ENCODE measurements around the gene FNDC3B.
A peak's percentile ranks its signal among the peaks of the same experiment; 100 is the strongest.

Gene FNDC3B

DNA sequence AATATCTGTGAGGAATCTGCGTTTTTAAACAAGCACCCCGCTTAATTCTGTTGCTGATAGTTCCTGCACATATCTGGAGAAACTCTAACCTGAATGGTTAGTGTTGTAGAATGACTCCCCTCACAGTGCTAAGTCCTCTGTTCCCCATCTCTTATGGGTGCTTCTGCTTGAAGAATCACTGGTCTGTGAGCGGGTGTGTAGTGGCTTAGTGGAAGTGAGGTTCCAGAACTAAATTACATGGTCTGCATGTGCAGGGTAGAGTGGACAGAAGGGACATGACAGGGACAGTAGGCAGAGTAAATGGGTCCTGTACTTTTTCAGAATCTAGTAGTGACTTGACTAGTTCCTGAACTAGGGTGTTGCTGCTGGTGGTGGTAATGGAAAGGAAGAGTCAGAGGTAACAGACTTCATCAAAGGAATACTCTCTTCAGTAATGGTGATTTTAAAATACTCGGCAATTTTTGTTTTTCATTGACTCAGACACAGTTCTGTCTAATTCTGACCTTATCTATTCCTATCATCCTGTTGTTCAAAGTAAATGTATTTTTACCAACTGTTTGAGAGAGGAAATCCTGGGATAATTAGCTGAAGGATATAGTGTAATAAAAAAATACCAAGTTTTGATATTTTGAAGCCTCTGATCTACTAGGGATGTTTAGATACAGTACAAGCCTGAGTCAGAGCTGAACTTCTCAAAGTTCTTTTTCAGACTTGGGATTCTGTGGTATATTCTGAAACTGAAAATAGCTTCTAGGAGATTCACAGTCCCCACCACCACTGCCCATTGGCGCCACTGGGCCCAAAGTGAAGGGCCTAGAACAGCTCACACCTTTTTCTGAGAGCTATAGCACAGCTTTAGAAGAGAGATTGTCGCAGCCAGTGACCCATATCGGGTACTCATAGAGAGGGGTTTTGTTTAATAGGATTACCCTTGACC is 55.5 kb downstream of the FNDC3B start:
- DNase-seq (ENCODE audit: low read depth): no peak

- DNase-seq (ENCODE audit: low read depth): no peak
These were observed 57.6 kb downstream of the FNDC3B start for GRCh38 chr3:172096881-172097420.

- no peak for DNase-seq (ENCODE audit: low read depth)
These were observed 58.2 kb downstream of the FNDC3B start for GRCh38 chr3:172097585-172097984.

- DNase-seq (ENCODE audit: low read depth): no peak
These were observed 59.5 kb downstream of the FNDC3B start for GRCh38 chr3:172098698-172099494.

GRCh38 chr3:172099495-172099808 is 60.1 kb downstream of the FNDC3B start:
- no peak for DNase-seq (ENCODE audit: low read depth)

DNA sequence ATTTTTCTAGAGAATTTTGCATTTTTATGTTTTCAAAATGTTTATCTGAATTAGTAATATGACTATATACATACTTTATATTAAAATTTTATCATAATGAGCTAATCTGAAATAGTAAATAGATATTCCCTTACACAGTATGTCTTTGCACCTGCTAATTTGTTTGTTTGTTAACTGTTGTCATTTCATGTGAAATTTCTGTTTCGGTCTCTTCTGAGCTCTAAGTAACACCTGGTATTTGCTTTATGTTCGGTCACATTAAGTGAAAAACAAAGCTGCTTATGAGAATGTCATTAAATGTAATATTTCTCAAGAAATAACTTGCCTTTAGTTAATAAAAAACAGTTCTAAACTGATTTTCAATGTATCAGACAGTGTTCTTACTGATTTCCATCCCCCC is 61.1 kb downstream of the FNDC3B start:
- DNase-seq (ENCODE audit: low read depth): no peak

GRCh38 chr3:172101107-172101506 is 61.7 kb downstream of the FNDC3B start:
- no peak for DNase-seq (ENCODE audit: low read depth)

DNA sequence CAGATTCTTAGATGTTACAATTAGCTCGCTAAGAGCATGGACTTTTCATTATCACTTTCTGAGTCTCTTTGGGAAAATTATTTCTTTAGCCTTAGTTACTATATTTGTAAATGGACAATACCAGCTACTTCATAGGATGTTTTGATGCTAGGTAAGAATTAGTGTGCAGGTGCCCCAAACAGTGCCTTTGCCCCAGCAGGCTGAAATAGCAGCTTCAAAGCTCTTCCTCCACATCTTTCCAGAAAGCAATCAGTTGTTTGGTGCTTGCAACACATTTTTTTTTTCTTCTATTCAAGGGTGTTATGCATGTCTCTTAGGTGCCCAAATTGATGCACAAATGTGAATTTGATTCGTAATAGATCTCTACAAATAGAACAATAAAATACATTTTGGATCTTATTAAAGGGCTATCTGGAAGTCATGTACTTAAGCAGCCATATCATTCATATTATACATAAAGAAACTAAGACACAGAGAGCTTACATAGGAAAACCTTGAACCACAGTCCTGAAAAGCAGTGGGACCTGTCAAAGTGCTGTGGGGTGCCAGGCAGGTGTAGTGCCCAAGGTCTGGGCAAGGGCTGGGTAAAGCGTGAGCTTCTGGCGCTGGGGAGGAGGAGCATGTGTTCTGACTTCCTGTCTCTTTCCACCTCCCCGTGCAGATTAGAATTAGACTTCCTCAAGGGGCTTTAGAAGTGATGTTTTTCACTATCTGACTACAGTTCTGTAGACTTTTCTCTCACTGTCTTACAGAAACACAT is 62.9 kb downstream of the FNDC3B start:
- no peak for DNase-seq (ENCODE audit: low read depth)

- no peak for DNase-seq (ENCODE audit: low read depth)
These were observed 63.5 kb downstream of the FNDC3B start for GRCh38 chr3:172102883-172103310.

DNA sequence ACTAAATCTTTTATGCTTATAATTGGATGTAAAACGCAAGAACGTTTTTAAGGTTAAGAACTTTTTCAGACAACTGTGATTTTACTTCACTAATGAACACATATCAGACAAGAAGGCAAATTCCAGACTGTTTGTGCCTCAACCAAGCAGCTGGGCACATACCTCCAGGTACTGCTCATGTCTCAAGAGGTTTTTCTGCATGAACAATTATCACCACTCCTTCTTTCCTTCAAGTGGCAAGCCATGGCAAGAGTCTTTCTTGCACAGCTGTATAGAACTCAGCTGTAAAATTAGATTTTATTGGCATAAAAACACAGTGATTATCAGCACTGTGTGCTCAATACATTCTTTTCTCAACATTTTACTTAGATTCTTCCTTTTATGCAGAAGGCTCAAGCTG is 64.3 kb downstream of the FNDC3B start:
- DNase-seq (ENCODE audit: low read depth): no peak

GRCh38 chr3:172104471-172105072 is 65.2 kb downstream of the FNDC3B start:
- DNase-seq (ENCODE audit: low read depth): no peak

GRCh38 chr3:172106037-172106954 is 66.9 kb downstream of the FNDC3B start:
- no peak for DNase-seq (ENCODE audit: low read depth)

GRCh38 chr3:172106989-172107388 is 67.6 kb downstream of the FNDC3B start:
- DNase-seq (ENCODE audit: low read depth): peak; percentile 43

GRCh38 chr3:172107403-172107802 is 68.0 kb downstream of the FNDC3B start:
- DNase-seq (ENCODE audit: low read depth): peak; percentile 34

DNA sequence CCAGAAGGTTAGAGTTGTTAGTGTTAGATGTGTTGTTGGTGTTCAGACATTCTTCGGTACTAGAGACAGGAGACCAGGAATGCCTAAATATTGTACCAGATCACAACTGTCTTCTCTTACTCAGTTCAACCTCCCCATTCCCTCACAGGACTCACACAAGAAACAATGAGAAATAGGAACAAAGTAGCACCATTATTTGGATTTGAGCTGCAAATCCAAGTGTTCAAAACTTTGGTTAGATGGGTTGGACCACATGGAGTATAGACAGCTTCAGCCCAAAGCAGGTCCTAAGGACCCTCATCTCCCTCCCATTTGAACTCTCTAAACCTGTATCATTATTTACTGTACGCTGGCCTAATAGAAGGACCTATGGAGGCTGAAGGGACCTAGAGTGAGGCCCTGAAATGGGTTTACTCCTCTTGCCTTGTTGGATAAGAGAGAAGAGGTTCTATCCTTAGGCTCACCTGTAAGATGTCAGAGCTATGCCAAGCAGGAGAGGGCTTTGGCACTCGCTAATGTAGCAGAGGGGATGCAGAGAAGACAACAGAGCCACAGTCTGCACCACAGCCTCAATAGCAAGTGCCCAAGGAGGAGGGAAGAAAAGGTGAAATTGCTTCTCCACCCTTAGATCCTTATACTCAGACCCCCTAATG is 70.9 kb downstream of the FNDC3B start:
- no peak for DNase-seq (ENCODE audit: low read depth)

DNA sequence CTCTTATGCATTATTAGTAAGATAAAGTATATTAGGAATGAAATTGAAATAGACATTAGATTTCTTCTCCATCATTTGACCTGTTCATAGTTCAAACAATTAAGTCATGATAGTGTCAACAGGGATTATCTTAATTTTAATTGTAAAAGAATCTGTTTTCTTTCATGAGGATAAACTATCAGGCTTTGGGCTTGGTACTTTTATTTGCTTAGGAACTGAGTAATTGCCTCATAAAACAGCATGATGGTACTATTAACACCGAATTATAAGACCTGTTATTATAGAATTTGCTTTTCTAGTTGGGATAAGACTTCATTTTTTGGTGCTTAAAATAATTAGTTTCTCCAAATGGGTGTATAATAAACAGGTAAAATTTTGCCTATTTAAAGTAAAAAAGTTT is 71.8 kb downstream of the FNDC3B start:
- DNase-seq (ENCODE audit: low read depth): no peak

DNA sequence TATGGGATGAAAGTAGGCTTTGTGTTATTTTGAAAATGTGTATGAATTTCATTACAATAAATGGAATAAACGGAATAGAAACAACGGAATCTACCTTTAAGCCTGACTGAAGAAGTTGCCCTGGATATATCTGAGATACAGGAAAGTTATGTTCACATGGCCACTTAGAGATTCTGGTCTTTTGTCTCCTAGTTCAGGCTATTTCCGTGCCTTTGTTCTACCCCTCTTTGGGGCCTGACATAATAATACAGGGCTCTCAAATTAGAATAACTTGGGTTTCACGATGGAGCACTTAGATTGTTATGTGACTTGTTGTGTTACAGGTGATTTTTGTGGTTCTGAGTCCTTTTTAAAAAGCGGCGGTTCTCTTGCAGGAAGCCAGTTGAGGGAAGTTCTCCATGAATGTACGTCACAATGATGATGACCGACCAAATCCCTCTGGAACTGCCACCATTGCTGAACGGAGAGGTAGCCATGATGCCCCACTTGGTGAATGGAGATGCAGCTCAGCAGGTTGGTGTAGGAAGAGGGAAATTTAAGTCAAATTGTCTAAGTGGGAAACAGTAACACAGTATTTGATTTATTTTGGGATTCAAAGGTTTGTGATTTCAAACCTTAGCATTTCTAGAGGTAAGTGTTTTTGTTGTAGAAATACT is 72.8 kb downstream of the FNDC3B start:
- DNase-seq (ENCODE audit: low read depth): no peak

DNA sequence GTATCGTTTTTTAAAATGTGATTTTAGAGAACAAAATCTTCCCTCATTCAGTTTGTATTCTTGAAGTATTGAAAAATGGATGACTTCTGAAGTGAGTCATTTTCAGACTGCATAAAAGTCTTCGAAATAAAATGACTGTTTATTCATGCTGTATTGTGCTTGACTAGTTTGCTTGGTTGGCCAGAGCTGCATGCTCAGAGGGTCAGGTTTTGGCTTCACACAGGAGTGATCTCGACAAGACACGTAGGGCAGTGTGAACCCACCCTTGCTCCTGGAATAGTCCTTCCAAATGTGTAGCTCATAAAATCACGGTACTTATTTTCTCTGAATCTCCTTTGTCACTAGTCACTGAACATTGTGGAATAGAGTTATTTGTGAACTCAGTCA is 73.3 kb downstream of the FNDC3B start:
- DNase-seq (ENCODE audit: low read depth): no peak

DNA sequence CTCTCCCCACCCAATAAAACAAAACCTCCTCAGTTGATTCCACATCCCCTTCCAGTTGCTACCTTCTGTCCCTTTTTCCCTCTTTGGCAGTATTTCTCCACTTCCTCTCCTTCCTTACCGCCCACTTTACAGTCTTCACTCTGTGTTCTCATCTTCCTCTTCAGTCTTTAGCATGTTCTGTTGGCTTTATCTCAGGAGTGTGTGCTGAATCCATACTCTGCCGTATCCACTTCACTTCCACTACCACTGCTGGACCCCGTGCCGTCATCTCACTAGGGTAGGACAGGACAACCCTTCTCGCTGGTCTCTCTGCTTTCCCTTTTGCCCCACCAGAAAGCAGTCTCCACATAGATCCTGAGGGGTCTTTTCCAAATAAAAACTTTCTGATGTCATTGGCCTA is 74.3 kb downstream of the FNDC3B start:
- no peak for DNase-seq (ENCODE audit: low read depth)

- DNase-seq (ENCODE audit: low read depth): no peak
These were observed 75.7 kb downstream of the FNDC3B start for GRCh38 chr3:172115059-172115458.

Measured in activated T-cell treated with anti-CD3 and anti-CD28 coated beads for 48 hours (primary cell).